Forelimb muscle (tissue), 1 donor: ENCODE data around the gene HNRNPH3. TPM values are rescaled to one million over a fixed set of nuclear protein-coding genes. Genes with fewer than 3 reads are reported as not detected.

Experiments used
- DNase-seq: peaks from one replicate; pipeline ENCODE4 v3.0.0-alpha.2; 2013; ENCODE audit warnings: low read depth
- polyA plus RNA-seq: library from polyadenylated mRNA; unstranded; fragments of 120-200 nt; gene quantifications from one replicate; pipeline ENCODE4 v1.2.1, GENCODE V29; 2013; ENCODE audit not compliant: insufficient read length

HNRNPH3 gene
- polyA plus RNA-seq, 1 donor: 167 TPM

DNA sequence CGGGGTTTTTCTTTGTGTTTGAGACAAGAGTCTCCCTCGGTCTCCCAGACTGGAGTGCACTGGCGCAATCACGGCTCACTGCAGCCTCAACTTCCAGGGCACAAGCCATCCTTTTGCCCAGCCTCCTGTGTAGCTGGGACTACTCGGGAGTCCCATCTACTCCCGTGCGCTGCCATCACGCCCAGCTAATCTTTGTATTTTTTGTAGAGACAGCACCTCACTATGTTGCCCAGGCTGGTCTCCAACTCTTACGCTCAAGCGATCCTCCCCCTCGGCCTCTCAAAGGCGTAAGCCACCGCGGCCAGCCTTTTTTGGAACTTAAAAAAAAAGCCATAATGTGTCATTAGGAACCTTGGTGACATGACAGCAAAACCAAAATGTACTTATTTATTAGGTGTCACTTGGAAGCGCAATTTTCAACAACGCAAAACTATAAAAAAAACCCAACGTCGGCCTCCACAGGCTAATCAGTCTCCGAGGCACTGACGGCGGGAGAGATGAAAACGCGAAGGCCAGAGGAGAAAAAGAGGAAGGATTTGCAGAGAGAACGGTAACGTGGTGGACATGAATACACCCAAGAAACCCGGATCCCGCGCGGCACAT lies 911 bp upstream of the HNRNPH3 start:
- no peak for DNase-seq

DNA sequence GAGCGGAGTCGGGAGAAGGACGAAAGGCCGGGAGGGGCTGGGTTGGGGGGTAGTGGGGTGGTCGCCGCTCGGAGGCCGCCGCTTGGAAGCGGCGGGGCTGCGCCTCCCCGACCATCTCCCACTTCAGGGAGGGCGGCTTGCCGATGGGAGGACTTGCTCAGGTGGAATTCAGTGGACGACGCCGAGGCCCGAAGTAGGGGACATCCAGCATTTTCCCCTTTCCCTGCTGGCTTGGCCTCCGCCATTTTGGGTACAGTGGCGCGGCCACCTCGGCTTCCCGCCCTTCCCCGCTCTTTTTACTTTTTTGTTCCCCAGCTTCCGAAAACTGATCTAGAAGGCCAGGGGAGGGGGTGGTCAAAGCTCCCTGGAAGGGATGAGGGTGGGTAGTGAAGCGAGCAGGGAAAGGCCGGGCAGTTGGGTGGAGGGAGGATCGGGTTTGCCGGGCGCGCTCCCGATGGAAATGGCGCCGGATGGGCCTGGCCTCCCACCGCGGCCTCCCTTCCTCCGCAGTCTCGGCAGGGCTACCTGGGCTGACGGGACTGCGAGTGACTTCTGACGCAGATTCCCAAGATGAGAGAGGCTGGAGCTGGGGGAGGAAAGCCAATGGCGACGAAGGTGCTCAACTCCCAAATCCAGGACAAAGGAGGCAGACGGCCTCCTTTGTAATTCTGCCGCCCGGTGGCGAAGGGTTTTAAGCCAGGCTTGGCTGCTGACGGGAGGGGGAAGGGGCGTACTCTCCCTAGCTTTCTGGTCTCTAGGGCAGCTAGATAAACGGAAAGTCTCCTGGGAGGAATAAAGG lies 594 bp downstream of the HNRNPH3 start, which contains the start of gene PBLD:
Gene PBLD, minus strand, starts transcription at position 670 of the 799 bp plus-strand sequence. CDS start 26,084 bp downstream, outside the sequence.
- DNase-seq: no peak

DNA sequence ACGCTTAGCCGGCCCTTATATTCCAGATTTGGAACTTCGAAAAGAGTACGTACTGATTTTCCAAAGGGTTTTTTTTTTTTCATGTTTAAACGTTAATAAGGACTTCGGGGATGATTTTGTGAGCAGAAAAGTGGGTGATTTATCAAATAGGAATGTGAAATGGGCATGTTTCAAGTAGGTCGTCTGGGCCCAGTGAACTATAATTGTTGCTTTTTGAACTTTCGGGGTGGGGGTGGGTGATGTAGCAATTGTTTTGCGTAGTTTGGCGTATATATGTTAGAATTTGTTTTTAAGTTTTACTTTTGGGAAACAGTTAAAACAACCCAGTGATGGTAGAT lies 1.2 kb downstream of the HNRNPH3 start:
- DNase-seq: no peak

DNA sequence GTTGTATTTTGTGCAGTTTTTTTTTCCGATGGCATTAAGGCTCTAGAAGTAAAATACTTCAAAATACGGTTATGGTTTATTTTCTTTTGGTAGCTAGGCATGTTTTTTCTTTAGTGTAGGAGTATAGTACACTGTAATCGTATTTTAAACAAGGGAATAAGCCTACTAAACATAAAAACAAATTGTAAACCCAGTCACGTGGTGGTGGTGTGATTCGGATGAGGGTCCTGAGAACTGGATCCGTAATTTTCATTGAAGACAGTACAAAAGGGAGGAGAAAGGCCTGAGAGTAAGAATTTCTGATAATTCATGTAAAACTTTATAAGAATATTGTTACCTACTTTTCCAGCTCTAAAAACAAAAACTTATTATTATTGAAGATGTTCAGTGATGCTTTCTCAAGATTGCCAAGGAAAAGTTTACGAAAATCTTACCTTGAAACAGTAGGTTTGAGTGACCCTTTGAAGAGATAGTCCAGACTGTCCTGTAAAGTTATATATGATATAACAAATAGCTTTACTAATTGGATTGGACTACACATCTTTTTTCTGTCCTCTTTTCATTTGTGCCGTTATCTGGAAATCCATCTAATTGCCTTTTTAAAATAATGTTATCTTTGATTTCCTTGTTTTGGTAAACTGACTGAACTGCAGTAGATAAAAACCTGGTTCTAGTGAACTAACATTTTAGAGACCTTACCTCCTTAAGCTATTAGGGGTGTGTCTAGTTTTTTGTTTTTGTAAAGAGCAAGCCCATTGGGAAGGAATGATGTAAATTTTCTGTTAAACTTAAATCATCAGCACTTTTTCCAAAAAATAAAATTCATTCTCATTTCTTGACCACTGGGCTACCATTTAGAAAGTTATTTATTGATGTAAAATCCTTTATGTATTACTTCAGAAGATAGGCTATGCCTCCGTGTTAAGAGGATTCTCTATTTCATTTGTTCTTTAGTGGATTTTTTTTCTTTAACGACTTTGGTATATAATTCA lies 1.9 kb downstream of the HNRNPH3 start:
- no peak for DNase-seq

DNA sequence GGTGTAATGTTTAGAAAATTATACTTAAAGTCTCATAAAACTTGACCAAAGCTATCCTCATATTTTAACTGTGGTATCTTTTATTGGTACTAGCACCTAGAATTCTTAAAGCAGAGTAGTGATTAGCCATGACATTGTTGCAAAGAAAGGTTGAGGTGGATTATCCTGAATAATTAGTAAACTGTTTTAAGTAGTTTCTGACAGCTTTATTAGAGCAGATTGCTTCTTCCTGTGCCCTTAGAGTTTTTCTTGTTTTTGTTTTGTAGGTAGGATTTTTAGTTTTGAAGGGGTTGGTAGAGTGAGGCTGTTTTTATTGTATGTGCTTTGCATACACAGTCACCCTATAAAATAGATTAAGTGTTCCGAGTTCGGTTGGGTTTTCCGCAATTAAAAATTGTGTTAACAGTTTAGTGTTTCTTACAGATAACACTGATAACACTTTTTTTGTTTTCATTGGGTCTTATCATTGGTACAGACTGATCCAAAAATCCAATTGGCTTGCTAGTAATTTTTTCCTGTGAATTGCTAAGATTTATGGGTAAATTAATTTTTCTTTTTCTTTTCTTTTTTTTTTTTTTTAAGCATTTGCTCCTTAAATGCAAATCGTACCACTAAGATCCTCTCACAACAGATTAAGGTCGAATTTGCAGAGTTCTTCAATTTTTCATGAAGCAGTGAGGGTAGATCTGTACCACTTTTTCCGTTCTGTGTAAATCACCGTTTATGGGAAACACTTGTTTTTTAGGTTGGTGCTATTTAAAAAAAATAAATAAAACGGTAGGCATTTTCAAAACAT lies 3.0 kb downstream of the HNRNPH3 start:
- no peak for DNase-seq

DNA sequence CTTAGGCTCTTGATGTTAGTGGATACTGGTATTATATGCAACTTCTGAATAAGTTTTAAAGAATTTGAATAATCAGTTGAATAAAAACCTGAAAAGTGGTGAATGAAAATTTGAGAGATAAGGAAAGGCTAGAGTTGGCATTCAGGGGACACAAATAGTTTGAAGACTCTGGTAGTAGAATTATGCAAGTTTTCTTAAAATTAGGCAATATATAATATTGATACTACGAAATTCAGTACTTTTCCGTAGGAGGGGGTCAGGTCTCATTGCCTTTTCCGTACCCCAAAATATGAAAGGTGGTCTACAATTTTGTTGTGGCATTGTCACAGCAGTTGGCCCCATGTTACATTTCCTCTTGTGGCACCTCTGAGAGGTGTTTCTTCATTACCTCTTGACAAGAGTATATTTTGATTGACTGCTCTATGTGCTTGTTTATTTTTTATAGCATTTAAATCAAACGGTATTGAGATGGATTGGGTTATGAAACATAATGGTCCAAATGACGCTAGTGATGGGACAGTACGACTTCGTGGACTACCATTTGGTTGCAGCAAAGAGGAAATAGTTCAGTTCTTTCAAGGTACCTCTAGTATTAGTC lies 5.0 kb downstream of the HNRNPH3 start:
- no peak for DNase-seq

DNA sequence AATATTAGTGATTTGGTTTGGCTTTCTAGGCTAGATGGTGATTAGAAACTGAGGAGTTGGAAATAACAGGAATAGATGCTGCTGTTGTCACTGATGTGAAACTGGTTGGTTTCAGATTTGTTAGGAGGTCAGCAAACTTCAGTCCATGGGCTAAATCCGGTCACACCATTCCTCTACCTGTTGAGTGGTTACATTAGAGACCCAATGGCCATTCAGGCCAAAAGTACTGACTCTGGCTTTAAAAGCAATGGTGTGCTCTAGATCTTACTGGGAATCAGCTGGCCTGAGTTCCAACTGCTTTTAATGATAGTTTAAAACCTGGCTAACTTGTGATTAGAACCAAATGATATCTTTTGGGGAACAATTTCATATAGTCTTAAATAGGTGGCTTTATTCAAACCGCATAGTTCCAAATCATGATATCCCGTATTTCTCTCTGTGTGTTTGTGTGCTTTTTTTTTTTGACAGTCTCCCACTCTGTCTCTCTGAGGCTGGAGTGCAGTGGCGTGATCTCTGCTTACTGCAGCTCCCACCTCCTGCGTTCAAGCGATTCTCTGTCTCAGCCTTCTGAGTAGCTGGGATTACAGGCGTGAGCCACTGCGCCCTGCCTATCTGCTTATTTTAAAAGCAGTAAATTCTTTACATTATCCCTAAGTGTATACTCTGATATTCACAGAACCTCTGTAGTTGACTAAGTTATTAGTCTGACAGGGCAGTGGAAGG lies 8.7 kb downstream of the HNRNPH3 start:
- DNase-seq: no peak

DNA sequence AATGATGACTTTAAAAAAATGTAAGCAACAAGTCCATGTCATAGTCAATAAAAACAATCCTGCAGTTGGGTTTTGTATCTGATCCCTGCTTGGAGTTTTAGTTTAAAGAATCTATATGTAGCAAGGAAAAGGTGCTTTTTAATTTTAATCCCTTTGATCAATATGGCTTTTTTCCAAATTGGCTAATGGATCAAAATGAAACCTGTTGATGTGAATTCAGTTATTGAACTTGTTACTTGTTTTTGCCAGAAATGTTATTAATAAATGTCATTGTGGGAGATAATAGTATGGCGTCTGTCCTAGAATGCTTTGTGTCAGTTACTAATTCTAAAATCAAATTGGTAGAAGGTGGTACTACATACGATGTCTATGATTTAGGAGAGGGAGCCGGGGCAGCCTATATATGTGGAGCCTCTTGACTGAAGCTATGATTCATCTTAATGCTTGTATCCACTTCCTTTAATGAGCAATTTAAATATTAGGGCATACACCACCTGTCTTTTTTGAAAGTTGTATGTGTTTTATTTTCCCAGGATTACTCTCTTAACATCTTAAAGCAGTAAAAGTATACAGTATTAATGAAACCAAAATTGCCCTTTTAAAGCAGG lies 11.1 kb downstream of the HNRNPH3 start:
- DNase-seq: no peak

DNA sequence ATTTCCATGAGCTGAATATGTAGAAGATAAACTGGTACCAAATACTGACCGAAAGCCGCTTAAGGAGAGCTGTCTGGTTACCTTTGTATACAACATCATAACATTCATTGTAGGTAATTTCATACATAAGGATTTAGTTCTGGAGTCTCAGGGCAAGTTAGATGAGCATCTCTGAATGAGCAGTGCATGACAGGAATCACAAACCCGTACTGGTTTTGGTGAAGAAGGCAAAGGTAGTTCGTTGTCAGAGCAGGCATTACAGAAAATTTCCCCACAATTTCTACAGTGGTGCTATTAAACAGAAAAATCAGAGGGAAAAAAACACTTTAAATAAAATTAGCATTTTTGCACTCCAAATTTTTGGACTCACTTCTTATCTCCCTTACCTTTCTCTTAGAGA lies 13.8 kb downstream of the HNRNPH3 start:
- DNase-seq: no peak

DNA sequence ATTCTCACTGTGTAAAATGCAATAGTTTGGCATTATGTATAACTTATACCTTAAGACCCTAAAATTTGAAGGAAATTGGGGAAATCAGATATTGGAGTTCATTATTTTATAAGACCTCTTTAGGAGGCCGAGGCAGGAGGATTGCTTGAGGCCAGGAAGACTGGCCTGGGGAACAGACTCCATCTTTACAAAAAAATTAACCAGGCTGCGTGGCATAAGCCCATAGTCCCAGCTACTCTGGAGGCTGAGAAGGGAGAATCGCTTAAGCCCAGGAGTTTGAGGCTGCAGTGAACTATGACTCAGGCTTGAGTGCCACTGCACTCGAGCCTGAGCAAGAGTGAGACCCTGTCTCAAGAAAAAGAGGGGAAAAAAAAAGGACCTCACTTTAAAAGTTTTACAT lies 14.9 kb downstream of the HNRNPH3 start:
- DNase-seq: no peak

DNA sequence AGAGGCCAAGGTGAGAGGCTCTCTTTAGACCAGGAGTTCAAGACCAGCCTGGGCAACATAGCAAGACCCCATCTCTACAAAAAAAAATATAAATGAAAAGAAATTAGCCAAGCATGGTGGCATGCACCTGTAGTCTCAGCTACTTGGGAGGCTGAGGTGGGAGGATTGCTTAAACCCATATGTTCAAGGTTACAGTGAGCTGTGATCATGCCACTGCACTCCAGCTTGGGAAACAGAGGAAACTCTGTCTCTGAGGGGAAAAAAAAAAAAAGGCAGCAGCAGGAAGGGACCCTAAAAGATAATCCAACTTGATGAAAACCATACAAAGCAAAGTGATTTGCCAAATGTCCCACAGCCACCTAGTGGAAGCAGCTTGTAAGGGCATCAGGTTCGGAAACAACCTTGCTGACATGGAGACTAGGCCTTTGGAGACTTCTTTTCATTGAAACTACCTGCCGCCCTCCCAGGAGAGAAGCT lies 16.4 kb downstream of the HNRNPH3 start:
- DNase-seq: no peak

DNA sequence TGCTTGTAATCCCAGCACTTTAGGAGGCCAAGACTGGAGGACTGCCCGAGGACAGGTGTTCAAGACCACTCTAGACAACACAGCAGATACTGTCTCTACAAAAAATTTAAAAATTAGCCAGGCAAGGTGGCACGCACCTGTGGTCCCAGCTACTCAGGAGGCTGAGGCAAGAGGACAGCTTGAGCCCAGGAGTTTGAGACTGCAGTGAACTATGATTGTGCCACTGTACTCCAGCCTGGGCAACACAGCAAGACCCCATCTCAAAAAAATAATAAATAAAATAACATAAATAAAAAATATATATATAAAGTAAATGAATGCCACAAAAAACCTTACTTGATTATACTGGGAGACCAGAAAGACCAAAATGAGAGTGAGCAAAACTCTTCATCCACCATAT lies 21.7 kb downstream of the HNRNPH3 start:
- DNase-seq: no peak

DNA sequence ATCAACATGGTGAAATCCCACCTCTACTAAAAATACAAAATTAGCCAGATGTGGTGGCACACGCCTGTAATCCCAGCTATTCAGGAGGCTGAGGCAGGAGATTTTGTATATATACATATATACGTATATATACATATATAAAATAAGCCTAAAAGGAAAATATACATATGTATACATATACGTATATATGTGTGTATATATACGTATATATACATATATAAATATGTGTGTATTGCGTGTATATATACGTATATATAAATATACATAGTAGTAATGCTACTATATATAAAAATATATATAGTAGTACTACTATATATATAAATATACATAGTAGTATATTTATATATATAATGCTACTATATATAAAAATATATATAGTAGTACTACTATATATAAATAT lies 27.3 kb downstream of the HNRNPH3 start:
- DNase-seq: no peak

DNA sequence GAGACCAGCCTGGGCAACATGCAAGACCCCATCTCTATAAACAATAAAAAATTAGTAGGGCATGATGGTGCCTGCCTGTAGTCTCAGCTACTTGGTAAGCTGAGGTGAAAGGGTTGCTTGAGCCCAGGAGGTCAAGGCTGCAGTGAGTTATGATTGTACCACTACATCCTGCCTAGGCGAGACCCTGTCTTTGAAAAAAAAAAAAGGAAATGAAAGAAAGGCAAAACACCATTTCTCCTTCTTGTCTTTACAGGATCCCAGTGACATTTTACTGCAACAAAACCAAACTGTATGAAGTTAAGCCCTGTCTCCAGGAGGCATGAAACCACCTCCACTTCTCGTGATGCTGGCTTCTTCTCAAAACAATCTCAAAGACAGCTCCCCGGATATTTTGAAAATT lies 30.7 kb downstream of the HNRNPH3 start:
- no peak for DNase-seq

DNA sequence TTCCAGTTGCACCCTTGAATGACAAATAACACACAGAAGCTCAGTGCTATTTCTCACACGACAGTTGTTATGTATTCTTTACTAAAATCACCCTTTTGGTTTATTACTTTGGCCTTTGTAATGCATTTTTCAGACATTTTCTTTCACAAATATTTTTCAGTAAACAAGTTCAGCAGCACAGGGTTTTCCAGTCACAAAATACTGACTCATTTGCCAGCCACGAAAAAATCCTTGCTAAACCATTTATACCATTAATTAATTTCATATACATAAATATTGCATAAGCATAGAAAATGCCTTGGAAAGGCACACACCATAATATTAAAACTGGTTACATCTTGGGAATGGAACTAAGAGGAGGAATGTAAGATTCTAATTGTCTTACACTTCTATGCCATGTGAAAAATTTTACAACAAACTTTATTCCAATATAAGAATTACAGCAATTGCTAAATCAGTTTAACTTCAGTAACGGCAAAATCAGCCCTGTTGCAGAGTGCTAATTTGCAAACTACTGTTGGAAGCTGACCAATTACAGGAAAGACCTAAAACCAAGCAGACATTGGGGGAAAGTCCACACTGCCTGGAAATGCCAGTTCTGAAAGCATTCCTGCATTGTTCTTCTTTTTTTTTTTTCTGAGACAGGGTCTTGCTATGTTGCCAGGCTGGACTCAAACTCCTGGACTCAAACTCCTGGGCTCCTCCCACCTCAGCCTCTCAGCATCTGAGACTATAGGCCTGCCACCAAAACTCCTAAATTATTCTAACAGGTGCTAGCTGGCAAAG lies 32.4 kb downstream of the HNRNPH3 start:
- no peak for DNase-seq

DNA sequence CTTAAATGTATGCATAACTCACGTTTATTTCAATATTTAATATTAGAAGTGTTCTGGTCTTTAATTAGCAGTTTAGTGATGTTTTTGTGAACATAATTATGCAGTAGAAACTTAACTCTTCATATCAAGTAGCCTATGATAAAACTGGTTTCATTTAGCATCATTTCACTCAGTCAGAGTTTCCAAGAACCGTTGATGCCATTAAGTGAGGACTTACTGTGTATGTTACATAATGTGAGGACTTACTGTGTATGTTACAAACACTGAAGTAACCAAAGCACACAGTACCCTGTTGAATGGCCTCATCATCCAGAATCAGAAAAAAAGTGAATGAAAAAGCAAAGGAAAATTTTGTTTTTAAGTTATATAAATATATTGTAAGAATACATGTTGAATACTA lies 33.7 kb downstream of the HNRNPH3 start:
- no peak for DNase-seq

DNA sequence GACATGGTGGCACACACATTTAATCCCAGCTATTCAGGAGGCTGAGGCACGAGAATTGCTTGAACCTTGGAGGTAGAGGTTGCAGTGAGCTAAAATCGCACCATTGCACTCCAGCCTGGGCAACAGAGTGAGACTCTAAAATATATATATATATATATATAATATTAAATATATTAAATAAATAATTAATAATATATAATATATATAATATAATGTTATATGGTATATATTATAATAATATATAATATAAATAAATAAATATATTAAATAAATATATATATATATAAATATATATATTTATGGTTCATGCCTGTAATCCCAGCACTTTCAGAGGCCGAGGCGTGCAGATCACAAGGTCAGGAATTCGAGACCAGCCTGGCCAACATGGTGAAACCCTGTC lies 34.7 kb downstream of the HNRNPH3 start:
- no peak for DNase-seq

DNA sequence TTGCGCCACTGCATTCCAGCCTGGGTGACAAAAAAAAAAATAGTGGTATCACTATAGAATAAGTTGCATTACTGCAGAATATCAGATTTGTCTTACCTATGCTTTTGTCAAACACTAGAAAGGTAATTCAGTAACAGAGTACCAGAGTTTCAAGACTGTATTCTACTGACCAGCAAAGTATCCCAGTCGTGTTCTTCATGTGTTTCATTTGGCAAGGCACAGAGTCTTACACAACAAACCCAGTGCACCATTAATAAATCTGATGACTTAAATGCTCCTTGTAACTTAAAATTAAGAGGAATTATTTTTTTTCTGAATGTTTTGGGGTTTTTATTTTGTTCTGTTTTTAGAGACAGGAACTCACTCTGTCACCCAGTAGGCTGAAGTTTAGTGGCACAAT lies 35.3 kb downstream of the HNRNPH3 start:
- DNase-seq: no peak

DNA sequence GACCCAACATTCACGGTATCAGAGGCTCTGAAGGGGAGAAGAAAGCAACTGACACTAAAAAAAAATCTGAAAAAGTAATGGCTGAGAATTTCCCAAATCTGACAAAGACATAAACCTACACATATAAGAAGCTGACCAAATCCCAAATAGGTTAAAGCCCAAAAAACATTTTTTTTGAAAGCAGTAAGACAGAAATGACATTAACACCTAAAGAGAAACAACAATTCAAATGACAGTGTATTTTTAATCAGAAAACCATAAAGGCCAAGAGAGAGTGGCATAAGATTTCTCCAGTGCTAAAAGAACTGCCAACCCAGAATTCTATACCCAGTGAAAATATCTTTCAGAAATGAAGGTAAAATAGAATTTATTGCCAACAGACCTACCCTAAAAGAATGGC lies 39.7 kb downstream of the HNRNPH3 start:
- no peak for DNase-seq
